Measurements from ENCODE around the gene ABLIM3. TPM values are rescaled to one million over a fixed set of nuclear protein-coding genes. Genes with fewer than 3 reads are reported as not detected.

The ABLIM3 gene
- total RNA-seq, 1 experiment from 2014 or later = 12.9 TPM

DNA sequence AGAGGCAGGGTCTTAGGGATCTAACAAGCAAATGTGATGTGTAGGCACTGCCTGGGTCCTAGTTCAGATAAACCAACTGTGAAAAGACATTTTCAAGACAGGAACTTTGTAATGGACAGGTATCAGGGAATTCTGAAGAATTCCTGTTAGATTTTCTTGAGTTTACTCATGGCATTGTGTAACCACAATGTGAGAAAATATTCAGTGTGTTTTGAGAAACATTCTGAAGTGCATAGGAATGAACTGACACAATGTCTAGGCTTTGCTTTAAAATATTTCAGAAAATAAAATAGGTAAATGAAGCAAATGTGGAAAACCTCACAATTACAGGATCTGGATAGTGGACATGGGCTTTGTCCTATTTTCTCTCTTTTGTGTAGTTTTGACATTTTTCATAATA is 115.2 kb downstream of the ABLIM3 start:
- no peak overlapping the region for H3K4me3 ChIP-seq (ENCODE audit: low read depth in 2 of 2, low read length in 2 of 2)
- ChIA-PET POLR2A (no interaction called here), CTCF (no interaction called here)
- DNase-seq (ENCODE audit: low read depth, low spot score) = no peak
- no peak for ATAC-seq
- no peak for TF ChIP-seq REST (IDR thresholded peaks at IDR 0.05; ENCODE audit: insufficient read depth in 1 of 2, low read depth in 2 of 2, low read length in 1 of 2)
- no peak for TF ChIP-seq POLR2AphosphoS5 (IDR thresholded peaks at IDR 0.05; ENCODE audit: low read depth, low read length)
- H3K4me1 ChIP-seq (ENCODE audit: control insufficient read depth, insufficient read depth, low read length) = no peaks in the 10 kb centered on the region
- H3K9me3 ChIP-seq (ENCODE audit: control insufficient read depth, insufficient read depth, low read depth, low read length) = no peaks in the 10 kb centered on the region
- no TSS peak for BruUV-seq (replicated peaks)
- no peak overlapping the region for H3K27ac ChIP-seq (ENCODE audit: low read length)
- intact Hi-C loops (cut with micrococcal nuclease; ENCODE audit: unreplicated experiment) (no loop called here), in situ Hi-C loops (cut with HindIII; ENCODE audit: low pct_unique_long_range_greater_than_20kb, low sequenced_read_pairs) (loop anchor here (25.0 kb wide), 1 partner anchor 119 kb away; the partner anchor contains the start of gene ABLIM3)
- no peaks in the 10 kb centered on the region for H3K27me3 ChIP-seq (ENCODE audit: control insufficient read depth, insufficient read depth, low read length)
- H3K36me3 ChIP-seq (ENCODE audit: control insufficient read depth, insufficient read depth, low read length) = no peaks in the 10 kb centered on the region

DNA sequence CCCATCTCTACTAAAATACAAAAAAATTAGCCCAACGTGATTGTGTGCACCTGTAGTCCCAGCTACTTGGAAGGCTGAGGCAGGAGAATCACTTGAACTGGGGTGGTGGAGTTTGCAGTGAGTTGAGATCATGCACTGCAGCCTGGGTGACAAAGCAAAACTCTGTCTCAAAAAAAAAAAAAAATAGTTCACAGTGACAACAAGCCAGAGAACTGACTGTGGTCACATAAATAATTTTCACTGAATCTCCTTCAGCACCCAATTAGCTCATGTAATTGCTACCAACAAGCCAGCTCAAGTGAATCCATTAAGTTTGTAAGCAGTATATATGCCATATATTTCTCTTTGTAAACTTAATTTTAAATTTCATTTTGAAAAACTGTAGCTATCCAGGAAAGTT is 115.8 kb downstream of the ABLIM3 start:
- Histone ChIP-seq H3K4me3 (ENCODE audit: low read depth in 2 of 2, low read length in 2 of 2) (no peak overlapping the region), H3K9me3 (ENCODE audit: control insufficient read depth, insufficient read depth, low read depth, low read length) (no peaks in the 10 kb centered on the region), H3K4me1 (ENCODE audit: control insufficient read depth, insufficient read depth, low read length) (no peaks in the 10 kb centered on the region), H3K36me3 (ENCODE audit: control insufficient read depth, insufficient read depth, low read length) (no peaks in the 10 kb centered on the region), H3K27ac (ENCODE audit: low read length) (no peak overlapping the region), H3K27me3 (ENCODE audit: control insufficient read depth, insufficient read depth, low read length) (no peaks in the 10 kb centered on the region)
- BruUV-seq (replicated peaks) = no TSS peak
- no peak for DNase-seq (ENCODE audit: low read depth, low spot score)
- TF ChIP-seq POLR2AphosphoS5 (IDR thresholded peaks at IDR 0.05; ENCODE audit: low read depth, low read length) (no peak), SIN3A (IDR thresholded peaks at IDR 0.05; ENCODE audit: borderline replicate concordance, insufficient read depth, low read depth, low read length) (no peak), TCF7L2 (IDR thresholded peaks at IDR 0.05; ENCODE audit: low read depth, low read length) (no peak), REST (IDR thresholded peaks at IDR 0.05; ENCODE audit: insufficient read depth in 1 of 2, low read depth in 2 of 2, low read length in 1 of 2) (no peak)
- TF ChIP-seq, protein P1, sequence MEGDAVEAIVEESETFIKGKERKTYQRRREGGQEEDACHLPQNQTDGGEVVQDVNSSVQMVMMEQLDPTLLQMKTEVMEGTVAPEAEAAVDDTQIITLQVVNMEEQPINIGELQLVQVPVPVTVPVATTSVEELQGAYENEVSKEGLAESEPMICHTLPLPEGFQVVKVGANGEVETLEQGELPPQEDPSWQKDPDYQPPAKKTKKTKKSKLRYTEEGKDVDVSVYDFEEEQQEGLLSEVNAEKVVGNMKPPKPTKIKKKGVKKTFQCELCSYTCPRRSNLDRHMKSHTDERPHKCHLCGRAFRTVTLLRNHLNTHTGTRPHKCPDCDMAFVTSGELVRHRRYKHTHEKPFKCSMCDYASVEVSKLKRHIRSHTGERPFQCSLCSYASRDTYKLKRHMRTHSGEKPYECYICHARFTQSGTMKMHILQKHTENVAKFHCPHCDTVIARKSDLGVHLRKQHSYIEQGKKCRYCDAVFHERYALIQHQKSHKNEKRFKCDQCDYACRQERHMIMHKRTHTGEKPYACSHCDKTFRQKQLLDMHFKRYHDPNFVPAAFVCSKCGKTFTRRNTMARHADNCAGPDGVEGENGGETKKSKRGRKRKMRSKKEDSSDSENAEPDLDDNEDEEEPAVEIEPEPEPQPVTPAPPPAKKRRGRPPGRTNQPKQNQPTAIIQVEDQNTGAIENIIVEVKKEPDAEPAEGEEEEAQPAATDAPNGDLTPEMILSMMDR (IDR thresholded peaks at IDR 0.05) = no peak
- no peak for ATAC-seq
- ChIA-PET POLR2A (no interaction called here), CTCF (no interaction called here)
- in situ Hi-C loops (cut with HindIII; ENCODE audit: low pct_unique_long_range_greater_than_20kb, low sequenced_read_pairs) = loop anchor here (25.0 kb wide), 1 partner anchor 120 kb away; the partner anchor contains the start of gene ABLIM3
- intact Hi-C loops (cut with micrococcal nuclease; ENCODE audit: unreplicated experiment) = no loop called here

Measured in Panc1 (cell line).